Fibroblast of the aortic adventitia (primary cell): ENCODE results near the gene LYPLA2. TPM values are rescaled to one million over a fixed set of nuclear protein-coding genes. Genes with fewer than 3 reads are reported as not detected.
A peak's percentile ranks its signal among the peaks of the same experiment; 100 is the strongest.

Experiments used
- DNase-seq: peaks from one replicate; pipeline ENCODE4 v3.0.0-alpha.2; 2010; ENCODE audit warnings: low read depth
- H3K4me3 ChIP-seq: 2 replicates; pipeline ENCODE4 v1.5.1; 2011; ENCODE audit warnings: low read depth, mild to moderate bottlenecking, control low read depth, low read length, moderate library complexity
- total RNA-seq: library from RNA; depleted of rRNA; stranded (reverse); fragments of >200 nt; gene quantifications from 2 replicates; pipeline ENCODE4 v1.2.3, GENCODE V29; 2012; ENCODE audit warnings: low replicate concordance
- TF ChIP-seq, protein P1 (sequence below): IDR thresholded peaks from 2 replicates; pipeline ENCODE4 v1.5.1; 2011; ENCODE audit warnings: mild to moderate bottlenecking, low read length, control low read depth, inconsistent platforms; ENCODE audit not compliant: insufficient read depth

LYPLA2 gene
- total RNA-seq, 1 donor, result 39.9 TPM

DNA sequence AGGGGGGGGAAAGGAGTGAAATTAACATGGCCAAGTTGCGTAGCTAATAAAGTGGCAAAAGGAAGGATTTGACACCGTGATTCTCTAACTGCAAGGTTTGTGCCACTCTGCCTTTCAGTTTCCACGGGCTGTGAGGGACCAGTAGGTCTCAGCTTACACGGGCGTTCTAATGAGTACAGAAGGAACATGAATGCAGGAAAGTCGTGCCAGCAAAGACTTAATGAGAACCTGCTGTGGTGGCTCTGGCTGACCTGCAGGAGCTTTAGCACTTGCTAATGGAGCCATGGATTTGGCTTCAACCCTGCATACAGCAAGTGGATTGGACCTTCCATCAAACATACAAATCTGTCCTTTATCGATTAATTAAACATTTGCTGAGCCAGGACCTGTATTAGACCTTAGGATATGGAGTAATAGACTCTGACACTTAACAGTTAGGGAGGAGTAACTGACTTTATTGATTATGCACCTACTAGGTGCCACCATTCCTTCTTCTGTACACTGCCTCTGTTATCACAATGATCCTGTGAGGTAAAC, 27.8 kb upstream of the LYPLA2 start:
- TF ChIP-seq, protein P1, sequence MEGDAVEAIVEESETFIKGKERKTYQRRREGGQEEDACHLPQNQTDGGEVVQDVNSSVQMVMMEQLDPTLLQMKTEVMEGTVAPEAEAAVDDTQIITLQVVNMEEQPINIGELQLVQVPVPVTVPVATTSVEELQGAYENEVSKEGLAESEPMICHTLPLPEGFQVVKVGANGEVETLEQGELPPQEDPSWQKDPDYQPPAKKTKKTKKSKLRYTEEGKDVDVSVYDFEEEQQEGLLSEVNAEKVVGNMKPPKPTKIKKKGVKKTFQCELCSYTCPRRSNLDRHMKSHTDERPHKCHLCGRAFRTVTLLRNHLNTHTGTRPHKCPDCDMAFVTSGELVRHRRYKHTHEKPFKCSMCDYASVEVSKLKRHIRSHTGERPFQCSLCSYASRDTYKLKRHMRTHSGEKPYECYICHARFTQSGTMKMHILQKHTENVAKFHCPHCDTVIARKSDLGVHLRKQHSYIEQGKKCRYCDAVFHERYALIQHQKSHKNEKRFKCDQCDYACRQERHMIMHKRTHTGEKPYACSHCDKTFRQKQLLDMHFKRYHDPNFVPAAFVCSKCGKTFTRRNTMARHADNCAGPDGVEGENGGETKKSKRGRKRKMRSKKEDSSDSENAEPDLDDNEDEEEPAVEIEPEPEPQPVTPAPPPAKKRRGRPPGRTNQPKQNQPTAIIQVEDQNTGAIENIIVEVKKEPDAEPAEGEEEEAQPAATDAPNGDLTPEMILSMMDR, result no peak
- DNase-seq, result peak; percentile 23
- H3K4me3 ChIP-seq, result no peak overlapping the region

DNA sequence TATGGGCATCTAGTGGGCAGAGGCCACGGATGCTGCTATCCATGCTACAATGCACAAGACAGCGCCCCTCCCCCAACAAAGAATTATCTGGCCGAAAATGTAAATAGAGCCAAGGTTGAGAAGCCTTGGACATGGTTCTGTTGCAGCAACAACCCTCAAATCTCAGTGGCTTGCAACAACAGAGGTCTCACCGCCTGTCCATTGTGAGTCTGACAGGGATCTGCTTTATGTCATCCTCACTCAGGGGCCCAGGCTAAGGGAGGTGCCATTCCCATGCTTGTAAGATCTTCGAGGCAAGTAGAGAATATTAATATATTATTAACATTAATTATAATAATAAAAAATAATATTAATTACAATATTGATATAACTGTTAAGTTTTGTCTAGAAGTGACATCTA, 22.2 kb upstream of the LYPLA2 start:
- no peak for DNase-seq
- H3K4me3 ChIP-seq, result no peak overlapping the region
- TF ChIP-seq, protein P1, result no peak

DNA sequence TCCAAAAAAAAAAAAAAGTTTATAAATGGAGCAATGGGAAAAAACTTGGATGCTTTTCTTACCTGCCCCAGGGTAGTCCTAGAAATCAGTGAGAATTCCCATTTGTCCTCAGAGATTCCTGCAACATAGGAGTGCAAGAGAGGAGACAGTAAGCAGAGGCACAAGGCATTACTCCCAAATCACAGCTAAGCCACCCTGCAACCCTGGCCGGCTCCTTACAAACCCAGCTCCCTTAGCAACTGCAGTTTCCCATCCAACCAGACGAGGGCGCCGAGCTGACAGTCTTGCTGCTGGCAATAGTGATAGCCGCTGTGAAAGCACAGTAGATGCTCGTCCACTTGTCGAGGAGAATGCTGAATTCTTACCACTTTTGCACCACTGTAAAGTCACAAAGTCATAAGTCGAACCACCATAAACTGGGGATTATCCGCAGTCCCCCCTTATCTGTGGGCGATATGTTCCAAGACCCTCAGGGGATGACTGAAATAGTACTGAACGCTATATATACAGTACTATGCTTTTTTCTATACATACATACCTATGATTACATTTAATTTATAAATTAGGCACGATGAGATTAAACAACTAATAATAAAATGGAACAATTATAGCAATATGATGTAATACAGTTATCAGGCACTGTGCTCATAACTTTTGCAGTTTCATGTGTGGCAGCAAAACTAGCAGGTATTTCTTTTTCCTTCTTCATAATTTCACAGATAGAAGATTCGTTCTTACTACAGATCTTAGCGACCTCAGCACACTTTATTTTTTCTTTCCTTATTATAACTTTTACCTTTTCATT, 18.7 kb upstream of the LYPLA2 start:
- TF ChIP-seq, protein P1, result peak; percentile 98

DNA sequence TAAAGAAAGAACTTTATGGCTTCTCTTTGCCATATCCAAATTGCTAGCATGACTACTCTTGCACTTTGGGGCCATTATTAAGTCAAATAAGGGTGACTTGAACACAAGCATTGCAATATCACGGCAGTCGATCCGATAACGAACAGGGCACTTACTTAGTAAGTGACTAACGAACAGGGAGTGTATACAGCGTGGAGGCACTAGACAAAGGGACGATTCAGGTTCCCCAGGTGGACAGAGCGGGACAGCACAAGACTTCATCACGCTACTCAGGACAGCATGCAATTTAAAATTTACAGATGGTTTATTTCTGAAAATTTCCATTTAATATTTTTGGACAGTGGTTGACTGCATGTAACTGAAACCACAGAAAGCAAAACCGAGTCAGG, 18.1 kb upstream of the LYPLA2 start:
- DNase-seq, result no peak
- no peak overlapping the region for H3K4me3 ChIP-seq
- TF ChIP-seq, protein P1, result no peak

More for the DNA sequence above, 18.7 kb upstream of the LYPLA2 start:
- peak; percentile 83 for DNase-seq
- H3K4me3 ChIP-seq, result no peak overlapping the region

DNA sequence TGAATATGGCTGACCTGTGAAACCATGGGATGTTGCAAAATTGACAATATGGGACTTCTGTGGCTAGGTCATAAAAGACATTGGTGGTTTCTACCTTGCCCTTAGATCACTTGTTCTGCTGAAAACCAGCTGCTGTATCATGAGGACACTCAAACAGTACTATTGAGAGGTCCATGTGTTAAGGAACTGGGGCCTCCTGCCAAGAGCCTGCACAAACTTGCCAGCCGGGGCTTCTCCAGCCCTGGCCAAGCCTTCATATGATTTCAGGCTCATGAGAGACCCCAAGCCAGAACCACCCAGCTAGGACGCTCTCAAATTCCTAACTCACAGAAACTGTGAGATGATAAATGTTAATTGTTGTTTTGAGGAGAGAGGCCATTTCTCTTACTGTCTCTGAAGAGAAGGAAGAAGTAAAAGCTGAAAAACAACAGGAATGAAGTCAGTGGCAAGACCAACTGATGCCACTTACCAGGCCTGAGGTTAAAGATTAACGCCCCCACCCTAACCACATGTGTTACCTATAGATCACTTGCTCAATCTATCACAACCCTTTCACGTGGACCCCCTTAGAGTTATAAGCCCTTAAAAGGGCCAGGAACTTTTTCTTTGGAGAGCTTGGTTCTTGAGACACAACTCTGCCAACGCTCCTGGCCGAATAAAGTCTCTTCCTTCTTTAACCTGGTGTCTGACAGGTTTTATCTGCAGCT, 16.6 kb upstream of the LYPLA2 start:
- TF ChIP-seq, protein P1, result no peak
- no peak overlapping the region for H3K4me3 ChIP-seq
- no peak for DNase-seq

DNA sequence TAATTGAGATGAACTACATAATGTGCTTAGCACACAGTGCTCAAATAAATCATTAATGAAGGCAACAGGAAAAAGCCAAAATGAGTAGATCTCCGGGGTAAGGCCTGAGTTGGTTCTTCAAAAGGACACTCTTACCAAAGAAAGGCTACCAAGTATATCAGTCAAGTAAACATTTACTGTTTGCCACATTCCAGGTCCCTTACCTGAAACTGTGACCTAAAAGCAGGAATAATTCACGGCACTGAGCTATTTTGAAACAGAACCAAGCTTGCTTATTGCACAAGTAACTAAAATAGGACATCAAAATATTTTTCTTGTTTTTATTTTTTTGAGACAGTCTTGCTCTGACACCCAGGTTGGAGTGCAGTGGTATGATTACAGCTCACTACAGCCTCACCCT, 14.7 kb upstream of the LYPLA2 start:
- TF ChIP-seq, protein P1, result no peak
- H3K4me3 ChIP-seq, result no peak overlapping the region
- no peak for DNase-seq
